GM19395 (cell line): Measurements from ENCODE around the gene SDC3.

ENCODE experiments used
- ATAC-seq: cut with Tn5 transposase; IDR thresholded peaks from one replicate; pipeline ENCODE4 v1.9.1; 2021; ENCODE audit warnings: mild to moderate bottlenecking, moderate library complexity; ENCODE audit not compliant: unreplicated experiment

SDC3 gene

DNA sequence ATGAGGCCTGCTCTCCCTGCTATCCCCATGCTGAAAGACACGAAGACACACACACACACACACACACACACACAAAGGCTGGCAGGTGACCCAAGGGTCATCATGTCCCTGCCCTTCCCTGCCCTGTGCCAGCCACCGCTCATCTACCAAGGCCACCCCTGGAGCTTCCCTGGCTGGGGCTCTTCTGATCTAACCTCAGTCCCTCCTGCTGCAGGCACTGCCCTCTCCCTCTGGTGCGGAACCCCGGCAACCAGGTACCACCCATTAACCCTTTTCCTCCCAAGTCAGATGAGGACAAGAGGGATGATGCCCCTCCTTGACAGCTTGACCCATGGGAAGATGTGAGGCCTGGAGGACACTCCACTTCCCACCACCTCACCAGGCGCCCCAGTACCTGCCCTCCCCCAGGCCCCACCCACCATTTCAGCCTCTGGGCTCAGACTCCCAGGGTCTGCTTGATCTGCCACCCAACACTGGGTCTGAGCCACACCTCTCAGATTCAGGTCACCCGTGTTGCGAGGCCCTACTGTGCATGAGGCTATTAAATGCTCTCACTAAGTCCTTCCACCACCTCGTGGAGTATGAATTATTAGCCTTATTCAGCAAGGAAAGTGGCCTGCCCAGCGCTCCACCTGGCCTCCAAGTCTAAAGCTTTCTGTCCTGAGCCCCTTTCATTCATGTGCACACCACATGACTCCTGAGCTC, 2.5 kb downstream of the SDC3 start:
- ATAC-seq = no peak

GRCh38 chr1:30905403-30905802, 3.2 kb downstream of the SDC3 start:
- no peak for ATAC-seq

- no peak for ATAC-seq
These were observed 3.6 kb downstream of the SDC3 start for GRCh38 chr1:30904962-30905335.

DNA sequence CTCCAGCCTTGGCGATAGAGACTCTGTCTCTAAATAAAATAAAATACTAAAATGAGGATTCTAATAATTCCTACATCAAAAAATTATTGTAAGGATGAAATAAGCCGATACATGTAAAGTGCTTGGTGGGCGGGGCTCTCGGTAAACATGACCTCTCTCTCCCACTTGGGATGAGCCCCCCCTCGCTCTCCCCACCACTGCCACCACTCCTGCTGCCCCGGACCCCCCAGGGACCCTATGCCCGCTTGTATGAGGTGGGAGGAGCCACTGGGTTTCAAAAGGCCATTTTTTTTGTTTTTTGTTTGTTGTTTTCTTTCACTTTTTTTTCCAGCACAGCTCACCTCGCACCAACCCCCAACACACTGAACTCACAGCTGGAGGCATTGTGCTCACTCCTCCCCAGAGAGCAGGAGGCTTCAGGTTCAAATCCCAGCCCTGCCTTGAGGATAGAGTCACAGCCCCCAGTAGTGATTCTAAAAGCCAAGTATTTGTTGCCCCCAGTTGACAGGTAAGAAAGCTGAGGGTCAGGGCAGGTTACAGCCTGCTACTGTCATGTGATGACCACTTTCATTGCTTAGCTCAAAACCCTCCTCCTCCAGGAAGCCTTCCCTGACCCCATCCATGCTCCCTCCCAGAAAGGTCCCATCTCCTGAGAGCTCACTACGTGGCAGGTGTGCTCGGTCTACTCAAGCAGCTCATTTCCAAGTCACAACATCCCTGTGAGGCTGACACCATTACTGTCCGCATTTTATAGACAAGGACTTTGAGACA, 4.2 kb downstream of the SDC3 start:
- ATAC-seq = no peak

- no peak for ATAC-seq
These were observed 5.1 kb downstream of the SDC3 start for GRCh38 chr1:30903343-30904034.

DNA sequence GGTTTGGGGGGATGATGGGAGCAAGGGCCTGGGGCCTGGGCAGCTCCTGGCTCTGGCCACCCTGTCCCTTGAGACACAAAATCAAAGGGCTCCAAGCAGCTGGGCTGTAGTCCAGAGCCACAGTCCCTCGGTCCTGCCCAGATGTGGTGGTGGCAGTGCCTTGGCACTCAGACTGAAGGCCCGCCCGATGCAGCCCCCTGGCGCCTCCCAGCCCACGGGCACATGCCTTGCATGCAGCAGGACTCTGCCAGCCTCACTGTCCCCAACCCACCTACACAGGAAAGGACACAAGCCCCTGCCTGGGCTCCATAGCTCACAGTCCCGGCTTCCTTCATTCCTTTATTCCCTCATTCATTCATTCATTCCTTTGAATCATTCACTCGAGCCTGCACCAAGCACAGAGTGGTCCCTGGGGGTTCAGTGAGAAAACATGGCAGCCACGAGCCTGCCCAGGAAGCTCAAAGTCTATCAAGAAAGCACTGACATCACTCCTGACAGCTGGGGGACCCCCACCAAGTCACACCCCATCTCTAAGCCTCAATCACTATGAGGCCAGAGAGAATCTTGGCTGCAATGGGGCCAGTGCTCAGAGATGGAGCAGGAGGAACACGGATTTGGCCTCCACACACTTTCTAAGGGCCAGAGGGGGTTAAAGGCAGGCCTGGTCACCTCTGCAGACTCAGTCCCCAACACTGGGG, 5.8 kb downstream of the SDC3 start:
- ATAC-seq = no peak

DNA sequence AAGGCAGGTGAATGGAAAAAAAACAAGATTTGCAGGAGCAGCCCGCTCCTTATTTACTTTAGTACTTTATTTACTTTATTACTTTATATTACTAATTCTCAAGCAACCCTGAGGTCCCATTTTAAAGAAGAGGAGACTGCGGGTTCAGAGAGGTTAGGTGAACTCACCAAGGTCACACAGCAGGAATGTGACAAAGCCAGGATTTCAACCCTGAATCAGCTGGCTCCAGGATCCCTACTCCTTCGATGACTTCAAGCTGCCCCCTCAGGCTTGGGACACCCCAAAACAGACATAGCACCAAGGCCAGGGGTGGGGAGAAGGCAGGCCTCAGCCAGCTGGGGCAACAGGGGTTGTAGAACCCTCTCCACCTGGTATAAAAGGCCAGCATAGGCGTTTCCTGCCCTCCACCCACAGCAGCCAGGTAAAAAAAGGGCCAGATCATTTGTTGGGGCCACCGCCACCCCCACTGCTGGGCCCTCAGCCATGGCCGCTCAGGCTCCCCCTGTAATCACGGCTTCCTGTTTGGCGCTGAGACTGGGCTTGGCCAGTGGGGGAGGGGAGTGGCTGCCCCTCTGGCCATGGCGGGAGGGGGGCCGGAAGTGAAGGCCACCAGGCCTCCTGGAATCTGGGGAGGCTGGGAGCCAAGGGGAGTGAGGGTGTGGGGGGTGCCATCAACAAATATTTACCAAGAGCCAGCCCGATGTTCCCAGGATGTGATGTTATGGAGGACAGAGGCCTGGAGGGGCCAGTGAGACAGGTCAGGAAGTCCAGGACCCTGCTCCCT, 6.6 kb downstream of the SDC3 start:
- no peak for ATAC-seq

DNA sequence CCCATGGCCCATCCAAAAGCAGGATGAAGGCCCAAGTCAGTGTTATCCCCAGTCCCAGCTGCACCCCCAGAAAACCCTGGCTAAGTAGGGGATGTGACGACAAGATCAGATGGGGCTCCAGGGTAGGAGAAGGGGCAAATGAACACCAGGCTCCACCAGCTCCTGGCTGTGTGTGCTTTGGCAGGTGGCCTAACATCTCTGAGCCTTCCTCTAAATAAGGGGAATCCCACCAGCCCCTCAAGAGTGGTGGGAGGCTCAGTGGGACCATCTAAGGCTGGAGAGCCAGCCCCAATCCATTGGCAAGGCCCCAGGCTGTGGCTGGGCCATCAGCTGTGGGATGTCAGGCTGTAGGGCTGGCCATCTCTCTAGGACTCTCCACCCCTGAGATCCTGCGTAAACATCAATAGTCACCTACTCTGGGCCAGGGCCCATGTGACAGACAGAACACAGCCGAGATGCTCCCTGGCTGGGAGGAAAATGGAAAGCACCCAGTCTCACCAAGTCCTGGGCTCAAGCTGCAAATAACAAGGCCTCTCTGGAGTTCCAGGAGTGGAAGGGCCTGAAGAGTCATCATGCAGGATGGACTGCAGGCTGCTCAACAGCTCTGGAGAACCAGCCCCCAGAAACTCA, 7.5 kb downstream of the SDC3 start:
- no peak for ATAC-seq

DNA sequence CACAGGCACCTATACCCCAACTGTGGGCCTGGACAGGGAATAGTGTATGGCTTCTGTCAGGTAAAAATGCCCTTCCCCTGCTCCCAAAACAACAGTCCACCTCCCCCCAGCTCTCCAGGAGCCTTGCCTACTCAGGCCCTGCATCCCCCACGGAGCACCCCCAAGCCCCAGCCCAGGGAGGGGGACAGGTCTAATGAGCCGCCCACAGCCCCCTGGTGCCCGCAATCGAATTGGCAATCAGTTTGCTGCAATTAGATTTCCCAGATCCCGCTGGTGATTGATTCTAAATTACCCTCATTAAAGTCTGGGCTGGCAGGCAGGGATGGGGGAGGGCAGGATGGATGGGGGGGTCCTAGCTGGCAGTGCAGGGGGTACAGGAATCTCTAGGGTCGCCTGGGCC, 8.1 kb downstream of the SDC3 start:
- ATAC-seq = no peak

- ATAC-seq = no peak
These were observed 8.8 kb downstream of the SDC3 start for GRCh38 chr1:30899577-30900389.

DNA sequence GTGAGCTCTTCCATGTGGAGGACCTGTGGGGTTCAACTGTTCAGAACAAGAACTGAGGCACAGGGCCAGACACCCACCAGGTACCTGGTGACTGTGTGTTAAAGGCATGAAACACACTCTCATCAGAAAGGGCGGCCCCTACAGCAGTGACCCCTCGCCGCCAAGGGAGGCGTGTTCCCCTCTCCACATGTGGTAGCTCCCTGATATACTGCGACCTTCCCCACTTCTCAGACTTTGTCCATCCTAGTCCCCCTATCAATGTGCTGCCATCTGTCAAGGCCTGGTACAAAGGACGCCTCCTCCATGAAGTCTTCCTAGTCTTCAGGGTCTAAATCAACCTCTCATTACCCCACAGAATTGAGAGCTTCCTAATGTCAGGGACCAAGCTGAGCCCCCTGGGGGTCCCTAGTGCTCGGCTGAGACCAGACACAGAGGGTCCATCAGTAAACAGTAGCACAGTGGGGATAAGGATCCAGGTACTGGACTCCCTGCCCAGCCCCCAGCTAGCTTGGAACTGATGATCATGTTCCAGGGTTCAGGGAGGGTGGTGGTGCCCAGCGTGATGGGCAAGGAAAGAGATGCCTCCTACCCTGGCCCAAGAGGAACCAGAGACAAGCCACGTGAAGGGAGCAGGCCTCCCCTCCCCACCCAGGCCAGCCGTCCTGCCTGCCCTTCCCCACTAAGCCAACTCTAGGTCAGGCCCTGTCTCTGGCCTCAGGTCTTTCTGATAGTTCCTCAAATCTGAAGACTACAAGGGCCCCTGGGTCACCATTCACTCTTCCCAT, 10.3 kb downstream of the SDC3 start:
- ATAC-seq = no peak

GRCh38 chr1:30896905-30897304, 11.7 kb downstream of the SDC3 start:
- no peak for ATAC-seq

DNA sequence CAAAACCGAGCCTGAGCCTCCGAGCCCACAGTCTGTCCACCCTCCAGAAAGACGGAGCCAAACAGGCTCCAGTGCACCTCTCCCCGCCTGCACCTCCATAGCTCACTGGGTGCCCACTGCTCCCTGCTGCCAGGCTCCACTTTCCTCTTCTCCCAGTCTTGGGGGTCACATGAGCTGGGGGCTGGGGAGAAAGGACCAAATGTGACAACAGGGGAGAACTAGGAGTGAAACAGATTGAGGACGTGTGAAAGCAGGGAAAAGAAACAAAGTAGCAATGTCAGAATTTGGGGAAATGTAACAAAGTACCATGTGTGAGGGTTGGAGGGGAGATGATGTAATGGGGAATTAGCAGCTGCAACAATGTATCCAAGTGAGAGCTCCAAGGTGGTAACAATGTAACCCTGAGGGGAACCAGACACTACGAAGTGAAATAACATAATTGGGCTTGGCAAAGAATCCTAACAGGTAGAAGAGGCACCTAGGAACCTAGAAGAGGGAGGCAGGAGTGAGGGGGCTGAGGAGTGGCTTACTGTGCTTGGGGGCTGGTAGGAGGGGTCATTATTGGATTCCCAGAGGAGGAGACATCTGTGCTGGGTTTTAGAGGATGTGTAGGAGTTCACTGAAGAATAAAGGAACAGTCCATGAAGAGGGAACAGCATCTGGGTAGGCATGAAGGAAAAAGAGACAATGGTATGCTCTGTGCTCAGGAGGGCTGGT, 12.5 kb downstream of the SDC3 start:
- ATAC-seq = no peak

GRCh38 chr1:30895382-30895943, 13.1 kb downstream of the SDC3 start:
- ATAC-seq = no peak

GRCh38 chr1:30894508-30894973, 14.0 kb downstream of the SDC3 start:
- ATAC-seq = no peak

DNA sequence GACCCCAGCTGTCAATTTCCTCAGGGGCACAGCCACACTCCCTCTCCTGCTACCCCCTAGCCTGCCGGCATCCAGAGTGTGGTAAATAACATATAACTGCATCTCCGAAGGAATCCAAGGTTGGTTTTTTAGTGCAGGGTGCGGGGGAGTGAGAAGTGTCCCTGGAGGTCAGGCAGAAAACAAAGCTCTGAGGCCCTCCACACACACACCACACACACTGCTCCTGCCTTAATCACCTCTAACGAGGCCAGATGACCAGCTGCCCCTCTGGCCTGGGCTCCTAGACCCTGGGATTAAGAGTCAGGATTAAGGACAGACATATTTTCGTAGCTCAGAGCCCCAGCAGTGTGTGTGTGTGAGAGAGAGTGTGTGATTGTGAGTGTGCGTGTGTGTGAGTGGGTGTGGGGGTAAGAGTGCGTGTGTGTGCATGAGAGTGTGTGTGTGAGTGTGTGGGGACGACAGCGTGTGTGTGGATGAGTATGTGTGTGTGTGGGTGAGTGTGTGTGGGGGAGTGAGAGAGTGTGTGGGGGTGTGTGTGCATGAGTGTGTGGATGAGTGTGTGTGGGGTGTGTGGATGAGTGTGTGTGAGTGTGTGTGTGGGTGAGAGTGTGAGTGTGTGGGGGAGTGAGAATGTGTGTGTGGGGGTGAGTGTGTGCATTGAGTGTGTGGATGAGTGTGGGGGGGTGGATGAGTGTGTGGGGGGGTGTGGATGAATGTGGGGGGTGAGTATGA, 14.6 kb downstream of the SDC3 start:
- no peak for ATAC-seq

DNA sequence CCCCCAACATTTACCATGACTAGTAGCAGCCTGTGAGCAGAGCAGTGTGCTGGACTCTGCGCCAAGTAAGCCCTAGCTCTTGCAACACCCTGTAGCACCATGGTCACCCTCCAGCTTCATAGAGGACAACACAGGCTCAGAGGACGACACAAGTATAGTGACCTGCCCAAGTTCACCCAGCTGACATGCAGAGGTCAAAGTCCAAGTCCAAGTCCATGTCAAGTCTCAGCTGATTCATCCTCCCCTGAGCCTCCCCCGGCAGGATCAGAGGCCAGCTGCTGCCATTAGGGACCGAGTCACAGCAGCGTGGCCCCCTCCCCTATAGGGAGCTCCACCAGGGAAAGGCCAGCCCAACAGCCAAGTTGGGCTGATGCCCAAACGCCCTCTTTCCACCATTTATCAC, 15.9 kb downstream of the SDC3 start:
- no peak for ATAC-seq
